ENCODE data around the gene HS6ST3. TPM values are rescaled to one million over a fixed set of nuclear protein-coding genes. Genes with fewer than 3 reads are reported as not detected.

HS6ST3 gene
- total and polyA plus RNA-seq, 2 of the 13 experiments (the other 11 are each of a cell fraction or from before 2014, with no cell fraction given): not detected

DNA sequence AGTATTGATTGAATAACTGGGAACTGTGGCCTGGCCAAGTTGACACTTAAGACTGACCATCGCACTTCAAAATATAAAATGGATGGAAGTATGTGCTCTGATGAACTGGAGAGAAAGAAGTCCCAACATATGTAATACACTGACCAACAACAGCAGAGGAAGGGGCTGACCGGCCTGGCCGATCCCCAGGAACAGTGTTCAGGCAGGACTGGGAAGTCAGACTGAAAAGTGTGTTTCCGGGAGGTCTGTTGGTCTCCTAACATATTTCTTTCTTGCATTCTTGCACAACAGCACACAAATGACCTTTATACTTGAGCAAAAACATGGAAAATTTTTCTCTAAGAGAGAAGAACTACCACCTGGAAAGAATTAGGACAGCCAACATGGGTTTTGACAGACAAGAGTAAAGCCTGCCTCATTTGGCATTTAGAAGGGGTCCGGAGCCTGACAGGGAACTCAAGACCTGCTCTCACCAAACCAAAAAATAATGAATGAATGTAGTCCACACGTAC is 606.5 kb downstream of the HS6ST3 start:
- no peak for DNase-seq (ENCODE audit: low spot score)
- no peak for FAIRE-seq
- Histone ChIP-seq H4K20me1 (ENCODE audit: insufficient read depth, low read length) (no peaks in the 10 kb centered on the region), H3K27ac (ENCODE audit: extremely low read length, insufficient read depth, low read length) (no peak overlapping the region), H2AFZ (ENCODE audit: low read length) (no peak overlapping the region), H3K9ac (ENCODE audit: insufficient read depth, low read depth, low read length) (no peak overlapping the region), H3K36me3 (replicated peaks in 1 of 2; ENCODE audit: control insufficient read depth in 1 of 2, insufficient read depth in 2 of 2, low read length in 2 of 2) (no peaks in the 10 kb centered on the region), H3K4me1 (ENCODE audit: insufficient read depth, low read length) (no peaks in the 10 kb centered on the region), H3K9me3 (ENCODE audit: low read length) (no peaks in the 10 kb centered on the region), H3K4me3 (replicated peaks in 1 of 3; ENCODE audit: insufficient read depth in 1 of 3, low read depth in 2 of 3, low read length in 3 of 3) (no peak overlapping the region), H3K79me2 (ENCODE audit: insufficient read depth, low read length) (no peaks in the 10 kb centered on the region), H3K4me2 (ENCODE audit: low read depth, low read length) (no peak overlapping the region), H3K27me3 (ENCODE audit: control insufficient read depth in 1 of 2, insufficient read depth in 2 of 2, low read length in 2 of 2) (no peaks in the 10 kb centered on the region)
- WGBS (ENCODE audit: low lambda C conversion rate): 14% methylated on average over 6 of the region's 6 CpGs
- ATAC-seq: peak; percentile 53
- ChIA-PET CTCF (ENCODE audit: low intra/inter-chr PET ratio, low total read pairs) (no interaction called here), POLR2A (no interaction called here)
- BruUV-seq (replicated peaks): no TSS peak
- TF ChIP-seq CEBPB (IDR thresholded peaks at IDR 0.05; ENCODE audit: borderline replicate concordance, low read depth, low read length): peak; percentile 12; the same call in 1 of the 2 replicates
- TF ChIP-seq MTA3 (CRISPR knock-in tag; IDR thresholded peaks at IDR 0.05): no peak
- 0 out of 2 replicates have a peak, but pooled peaks have one; percentile 12 for TF ChIP-seq HNF4A (CRISPR knock-in tag; IDR thresholded peaks at IDR 0.05)
- intact Hi-C loops (cut with micrococcal nuclease; ENCODE audit: unreplicated experiment): no loop called here
- in situ Hi-C loops (cut with HindIII; ENCODE audit: extremely low pct_ligation_motif_present, low pct_unique_long_range_greater_than_20kb): no loop called here

DNA sequence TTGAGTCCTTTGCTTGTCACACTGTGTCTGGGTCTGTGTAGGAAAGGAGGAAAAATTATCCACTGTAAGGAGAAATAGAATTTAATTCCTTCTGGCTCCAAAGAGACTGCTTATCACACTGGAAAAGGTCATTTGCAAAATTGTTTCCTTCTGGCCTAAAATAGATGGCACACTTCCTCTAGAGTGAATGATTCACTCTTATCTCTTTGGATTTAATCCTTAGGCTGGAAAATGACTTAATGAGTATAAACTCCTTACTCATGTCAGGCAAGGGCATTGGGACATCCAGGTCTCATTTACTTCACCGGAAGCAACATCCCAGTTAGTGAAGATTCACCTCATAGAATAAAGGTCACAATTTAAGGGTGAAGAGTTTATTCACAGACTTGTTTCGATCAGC is 610.8 kb downstream of the HS6ST3 start:
- intact Hi-C loops (cut with micrococcal nuclease; ENCODE audit: unreplicated experiment) (no loop called here), in situ Hi-C loops (cut with HindIII; ENCODE audit: extremely low pct_ligation_motif_present, low pct_unique_long_range_greater_than_20kb) (no loop called here)
- Histone ChIP-seq H3K27me3 (ENCODE audit: control insufficient read depth in 1 of 2, insufficient read depth in 2 of 2, low read length in 2 of 2) (no peaks in the 10 kb centered on the region), H3K4me3 (replicated peaks in 1 of 3; ENCODE audit: insufficient read depth in 1 of 3, low read depth in 2 of 3, low read length in 3 of 3) (no peak overlapping the region), H3K9me3 (ENCODE audit: low read length) (no peaks in the 10 kb centered on the region), H3K36me3 (replicated peaks in 1 of 2; ENCODE audit: control insufficient read depth in 1 of 2, insufficient read depth in 2 of 2, low read length in 2 of 2) (no peaks in the 10 kb centered on the region), H3K79me2 (ENCODE audit: insufficient read depth, low read length) (no peaks in the 10 kb centered on the region), H3K27ac (ENCODE audit: extremely low read length, insufficient read depth, low read length) (no peak overlapping the region), H2AFZ (ENCODE audit: low read length) (no peak overlapping the region), H3K4me2 (ENCODE audit: low read depth, low read length) (no peak overlapping the region), H4K20me1 (ENCODE audit: insufficient read depth, low read length) (no peaks in the 10 kb centered on the region), H3K9ac (ENCODE audit: insufficient read depth, low read depth, low read length) (no peak overlapping the region), H3K4me1 (ENCODE audit: insufficient read depth, low read length) (no peaks in the 10 kb centered on the region)
- POLR2A ChIA-PET: no interaction called here
- FAIRE-seq (no peak), ATAC-seq (no peak), DNase-seq (ENCODE audit: low spot score) (no peak)
- CTCF ChIA-PET (ENCODE audit: low intra/inter-chr PET ratio, low total read pairs): no interaction called here
- 13% methylated on average over 2 of the region's 2 CpGs for WGBS (ENCODE audit: low lambda C conversion rate)
- TF ChIP-seq ZNF326 (CRISPR knock-in tag; IDR thresholded peaks at IDR 0.05; ENCODE audit: borderline replicate concordance) (no peak), MED13 (CRISPR knock-in tag; IDR thresholded peaks at IDR 0.05) (no peak), ATAD3A (CRISPR knock-in tag; IDR thresholded peaks at IDR 0.05) (no peak), LCORL (IDR thresholded peaks at IDR 0.05) (no peak), LCORL (CRISPR knock-in tag; IDR thresholded peaks at IDR 0.05) (no peak), MYNN (CRISPR knock-in tag; IDR thresholded peaks at IDR 0.05; ENCODE audit: low read depth) (no peak), CBX5 (CRISPR knock-in tag; IDR thresholded peaks at IDR 0.05; ENCODE audit: borderline replicate concordance) (no peak), ISL2 (CRISPR knock-in tag; IDR thresholded peaks at IDR 0.05) (no peak), STAG1 (CRISPR knock-in tag; IDR thresholded peaks at IDR 0.05) (no peak)
- BruUV-seq (replicated peaks): no TSS peak
